Endodermal cell (in vitro differentiated cells): Measurements from ENCODE around the gene CENPX. TPM values are rescaled to one million over a fixed set of nuclear protein-coding genes. Genes with fewer than 3 reads are reported as not detected.

ENCODE experiments used
- DNase-seq: peaks from one replicate; pipeline ENCODE4 v3.0.0-alpha.2; 2017
- H3K27ac ChIP-seq: 2 replicates; pipeline ENCODE4 v1.5.1; 2013; ENCODE audit warnings: mild to moderate bottlenecking, low read depth, low read length, moderate library complexity
- H3K27me3 ChIP-seq: 2 replicates; pipeline ENCODE4 v1.6.1; 2013; ENCODE audit warnings: mild to moderate bottlenecking, low read length, moderate library complexity; ENCODE audit not compliant: insufficient read depth, control insufficient read depth, poor library complexity, severe bottlenecking
- H3K36me3 ChIP-seq: 2 replicates; pipeline ENCODE4 v1.7.0; 2013; ENCODE audit warnings: mild to moderate bottlenecking, low read length, moderate library complexity; ENCODE audit not compliant: control insufficient read depth, insufficient read depth
- H3K4me1 ChIP-seq: one replicate; pipeline ENCODE4 v1.7.0; 2013; ENCODE audit warnings: low read length; ENCODE audit not compliant: control insufficient read depth, insufficient read depth
- H3K4me3 ChIP-seq: 2 replicates; pipeline ENCODE4 v1.5.1; 2013; ENCODE audit warnings: mild to moderate bottlenecking, low read length, moderate library complexity
- H3K9ac ChIP-seq: 2 replicates; pipeline ENCODE4 v1.6.1; 2013; ENCODE audit warnings: mild to moderate bottlenecking, low read length, moderate library complexity; ENCODE audit not compliant: poor library complexity, severe bottlenecking; ENCODE audit errors: extremely low read depth
- H3K9me3 ChIP-seq: 2 replicates; pipeline ENCODE4 v1.6.1; 2013; ENCODE audit warnings: mild to moderate bottlenecking, low read length, moderate library complexity; ENCODE audit not compliant: control insufficient read depth
- H3K27ac Mint-ChIP-seq: 2 replicates; pipeline ENCODE4 v1.8.0; 2020; ENCODE audit warnings: mixed read lengths
- H3K27me3 Mint-ChIP-seq: 2 replicates; pipeline ENCODE4 v1.8.0; 2021; ENCODE audit warnings: mild to moderate bottlenecking, mixed read lengths; ENCODE audit not compliant: insufficient read depth
- H3K36me3 Mint-ChIP-seq: 2 replicates; pipeline ENCODE4 v1.8.0; 2020; ENCODE audit warnings: low read depth, mixed read lengths
- H3K4me1 Mint-ChIP-seq: 2 replicates; pipeline ENCODE4 v1.8.0; 2020; ENCODE audit warnings: mixed read lengths
- H3K4me3 Mint-ChIP-seq: 2 replicates; pipeline ENCODE4 v1.8.0; 2020; ENCODE audit warnings: mild to moderate bottlenecking, moderate library complexity, mixed read lengths
- H3K9me3 Mint-ChIP-seq: 2 replicates; pipeline ENCODE4 v1.8.0; 2020; ENCODE audit warnings: mild to moderate bottlenecking, mixed read lengths
- WGBS, 2 experiments: methylation state at CpG; one replicate each; pipeline versions ENCODE4 v1.1.5 to v1.1.7; 2013; ENCODE audit warnings: missing lambda C conversion rate in 2 of 2, mixed read lengths in 1 of 2; ENCODE audit not compliant: insufficient coverage in 1 of 2, insufficient read length in 1 of 2; 5-methylcytosine and 5-hydroxymethylcytosine counted together
- total RNA-seq, 2 donors: library from RNA; stranded (reverse); fragmentation: NEBNext Ultra II Directional in 1 of 2; extraction: Animal tissue kit (Norgen Biotek cat#: 25700) in 1 of 2; gene quantifications; 2 replicates in 1 of 2; 3 replicates in 1 of 2; pipeline ENCODE4 v1.2.1, GENCODE V29; 2021
- TF ChIP-seq, protein P1 (sequence below): fragments of 200-600 bp; sonication (generic); conservative IDR thresholded peaks from 2 replicates; pipeline ENCODE4 v1.5.0; 2021; ENCODE audit warnings: antibody characterized with exemption, mild to moderate bottlenecking

CENPX gene
- total RNA-seq, 2 donors from 2014 or later: 80.0 to 85.0 TPM

DNA sequence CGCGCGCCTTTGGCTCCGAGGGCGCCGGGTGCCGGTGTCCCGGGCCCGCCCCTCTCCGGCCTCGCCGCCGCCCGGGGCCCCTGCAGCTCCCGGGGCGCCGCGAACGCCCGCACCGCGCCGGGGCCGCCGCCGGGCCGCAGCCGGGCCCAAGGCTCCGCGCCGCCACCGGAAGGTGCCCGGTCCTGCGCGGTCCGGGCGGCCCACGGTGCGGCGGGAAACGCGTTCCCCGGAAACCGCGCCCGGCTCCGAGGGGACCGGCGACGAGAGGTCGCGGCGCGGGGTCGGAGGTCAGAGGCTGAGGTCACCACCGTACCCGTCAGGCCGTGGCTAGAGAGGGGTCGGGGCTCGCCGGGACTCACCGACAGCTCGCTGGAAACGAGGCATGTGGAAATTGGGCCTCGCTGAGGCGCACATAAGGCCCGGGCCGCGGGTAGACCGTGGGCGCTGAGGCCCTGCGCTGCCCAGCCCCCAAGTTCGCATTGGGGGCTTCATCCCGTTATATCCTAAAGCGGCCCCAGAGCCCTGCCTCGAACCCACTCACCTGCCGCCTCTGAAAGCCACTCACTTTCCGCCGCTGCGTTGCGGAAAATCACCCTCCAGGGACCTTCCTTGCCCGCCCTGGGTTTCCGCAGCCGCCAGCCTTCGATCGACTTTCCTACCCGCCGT lies 43.1 kb upstream of the CENPX start, which contains the start of gene DUS1L:
Gene DUS1L, minus strand, starts transcription at position 167 of the 666 bp plus-strand sequence. CDS start 745 bp downstream, outside the sequence.
- Mint-ChIP-seq H3K36me3 (peaks cover 2% of the 10 kb centered on the region), H3K9me3 (no peaks in the 10 kb centered on the region), H3K27ac (peak within 1 kb of the TSS; percentile 77), H3K27me3 (peaks cover 9% of the 10 kb centered on the region), H3K4me1 (peaks cover 5% of the 10 kb centered on the region), H3K4me3 (peak within 1 kb of the TSS; percentile 68)
- H3K36me3 ChIP-seq: peaks cover 14% of the 10 kb centered on the region
- peak within 1 kb of the TSS; percentile 74 for H3K9ac ChIP-seq
- peak; percentile 87 for DNase-seq
- H3K27me3 ChIP-seq: peaks cover 8% of the 10 kb centered on the region
- H3K27ac ChIP-seq: no peak within 1 kb of the TSS
- H3K9me3 ChIP-seq: no peaks in the 10 kb centered on the region
- peaks cover 4% of the 10 kb centered on the region for H3K4me1 ChIP-seq
- peak within 1 kb of the TSS; percentile 82 for H3K4me3 ChIP-seq
- TF ChIP-seq, protein P1, sequence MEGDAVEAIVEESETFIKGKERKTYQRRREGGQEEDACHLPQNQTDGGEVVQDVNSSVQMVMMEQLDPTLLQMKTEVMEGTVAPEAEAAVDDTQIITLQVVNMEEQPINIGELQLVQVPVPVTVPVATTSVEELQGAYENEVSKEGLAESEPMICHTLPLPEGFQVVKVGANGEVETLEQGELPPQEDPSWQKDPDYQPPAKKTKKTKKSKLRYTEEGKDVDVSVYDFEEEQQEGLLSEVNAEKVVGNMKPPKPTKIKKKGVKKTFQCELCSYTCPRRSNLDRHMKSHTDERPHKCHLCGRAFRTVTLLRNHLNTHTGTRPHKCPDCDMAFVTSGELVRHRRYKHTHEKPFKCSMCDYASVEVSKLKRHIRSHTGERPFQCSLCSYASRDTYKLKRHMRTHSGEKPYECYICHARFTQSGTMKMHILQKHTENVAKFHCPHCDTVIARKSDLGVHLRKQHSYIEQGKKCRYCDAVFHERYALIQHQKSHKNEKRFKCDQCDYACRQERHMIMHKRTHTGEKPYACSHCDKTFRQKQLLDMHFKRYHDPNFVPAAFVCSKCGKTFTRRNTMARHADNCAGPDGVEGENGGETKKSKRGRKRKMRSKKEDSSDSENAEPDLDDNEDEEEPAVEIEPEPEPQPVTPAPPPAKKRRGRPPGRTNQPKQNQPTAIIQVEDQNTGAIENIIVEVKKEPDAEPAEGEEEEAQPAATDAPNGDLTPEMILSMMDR: no peak
- 12 to 26% methylated on average over 46 to 88 of the region's 88 CpGs for WGBS, 2 experiments

DNA sequence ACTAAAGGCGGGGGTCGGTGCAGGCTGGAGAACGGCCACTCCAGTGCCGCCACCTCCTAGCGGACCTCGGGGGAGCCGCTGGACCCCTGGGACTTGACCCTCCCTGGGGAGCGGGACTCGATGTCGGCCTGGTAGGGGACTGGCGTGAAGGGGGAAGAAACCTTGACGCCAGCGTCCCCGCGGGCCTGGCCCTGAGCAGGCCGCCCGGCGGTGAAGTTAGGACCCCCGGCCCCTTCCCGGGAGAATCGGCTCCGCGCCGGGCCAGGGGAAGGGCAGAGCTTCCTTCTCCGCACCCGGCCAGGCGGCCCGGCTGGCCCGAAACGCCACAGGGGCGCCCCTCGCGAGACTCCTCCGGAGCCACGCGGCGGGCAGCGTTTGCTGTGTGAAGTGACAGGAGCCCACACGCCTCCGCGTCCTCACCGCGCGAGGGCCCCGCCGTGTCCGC lies 42.5 kb upstream of the CENPX start:
- WGBS, 2 experiments: 2 to 11% methylated on average over 7 to 47 of the region's 47 CpGs
- H3K36me3 ChIP-seq: peaks cover 14% of the 10 kb centered on the region
- peak overlapping the region; percentile 82 for H3K4me3 ChIP-seq
- peaks cover 5% of the 10 kb centered on the region for H3K4me1 Mint-ChIP-seq
- no peak for DNase-seq
- H3K9me3 ChIP-seq: no peaks in the 10 kb centered on the region
- H3K36me3 Mint-ChIP-seq: peaks cover 4% of the 10 kb centered on the region
- peak overlapping the region; percentile 74 for H3K9ac ChIP-seq
- H3K27ac ChIP-seq: no peak overlapping the region
- H3K4me1 ChIP-seq: peaks cover 4% of the 10 kb centered on the region
- H3K27ac Mint-ChIP-seq: no peak overlapping the region
- H3K27me3 ChIP-seq: peaks cover 3% of the 10 kb centered on the region
- TF ChIP-seq, protein P1: no peak
- H3K27me3 Mint-ChIP-seq: peaks cover 7% of the 10 kb centered on the region
- peak overlapping the region; percentile 68 for H3K4me3 Mint-ChIP-seq
- H3K9me3 Mint-ChIP-seq: no peaks in the 10 kb centered on the region

GRCh38 chr17:82064433-82065192 lies 41.9 kb upstream of the CENPX start:
- peaks cover 5% of the 10 kb centered on the region for H3K4me1 Mint-ChIP-seq
- Histone ChIP-seq H3K27ac (no peak overlapping the region), H3K9me3 (no peaks in the 10 kb centered on the region), H3K27me3 (no peaks in the 10 kb centered on the region), H3K9ac (peak overlapping the region; percentile 74), H3K4me1 (peaks cover 4% of the 10 kb centered on the region), H3K36me3 (peaks cover 14% of the 10 kb centered on the region), H3K4me3 (peak overlapping the region; percentile 82)
- H3K27me3 Mint-ChIP-seq: peaks cover 1% of the 10 kb centered on the region
- no peak for DNase-seq
- no peak overlapping the region for H3K27ac Mint-ChIP-seq
- 64 to 74% methylated on average over 28 to 36 of the region's 36 CpGs for WGBS, 2 experiments
- peak overlapping the region; percentile 68 for H3K4me3 Mint-ChIP-seq
- H3K9me3 Mint-ChIP-seq: no peaks in the 10 kb centered on the region
- H3K36me3 Mint-ChIP-seq: peaks cover 5% of the 10 kb centered on the region
- TF ChIP-seq, protein P1: no peak
